ENCODE results near the gene ZNF695. TPM values are rescaled to one million over a fixed set of nuclear protein-coding genes. Genes with fewer than 3 reads are reported as not detected.

ZNF695 gene
- total and polyA plus RNA-seq, 9 of the 15 experiments (the other 6 are each of a cell fraction or from before 2014, with no cell fraction given): 8.7 to 15.2 (median 10.9) TPM

GRCh38 chr1:246959944-246960693 is 47.7 kb downstream of the ZNF695 start (continued):
- TF ChIP-seq ZNF277 (CRISPR knock-in tag; IDR thresholded peaks at IDR 0.05; ENCODE audit: borderline replicate concordance) (no peak), GABPB2 (CRISPR knock-in tag; conservative IDR thresholded peaks at IDR 0.05) (no peak), NR1H2 (CRISPR knock-in tag; IDR thresholded peaks at IDR 0.05) (no peak), HDAC3 (IDR thresholded peaks at IDR 0.05; ENCODE audit: borderline replicate concordance, partially characterized antibody) (no peak), JUNB (CRISPR knock-in tag; conservative IDR thresholded peaks at IDR 0.05) (no peak), FOS (IDR thresholded peaks at IDR 0.05; ENCODE audit: extremely low read depth, insufficient read length) (no peak), THRB (CRISPR knock-in tag; conservative IDR thresholded peaks at IDR 0.05) (no peak), STAG1 (CRISPR knock-in tag; IDR thresholded peaks at IDR 0.05; ENCODE audit: borderline replicate concordance) (no peak), EP400 (IDR thresholded peaks at IDR 0.05) (peak; percentile 67), TAF9B (IDR thresholded peaks at IDR 0.05; ENCODE audit: partially characterized antibody) (no peak), ZNF696 (CRISPR knock-in tag; conservative IDR thresholded peaks at IDR 0.05) (no peak), MAZ (CRISPR knock-in tag; conservative IDR thresholded peaks at IDR 0.05 in 1 of 2, IDR thresholded peaks at IDR 0.05 in 1 of 2) (no peak), MCM2 (IDR thresholded peaks at IDR 0.05; ENCODE audit: low read depth) (no peak), TARDBP (IDR thresholded peaks at IDR 0.05) (no peak), BCOR (IDR thresholded peaks at IDR 0.05) (no peak), ETV6 (IDR thresholded peaks at IDR 0.05; ENCODE audit: borderline replicate concordance in 1 of 2, low read depth in 2 of 2, low read length in 1 of 2) (no peak), ETV6 (CRISPR knock-in tag; IDR thresholded peaks at IDR 0.05; ENCODE audit: borderline replicate concordance) (no peak), ZNF740 (CRISPR knock-in tag; IDR thresholded peaks at IDR 0.05) (no peak), ZNF740 (tag; IDR thresholded peaks at IDR 0.05) (no peak), CEBPB (tag; IDR thresholded peaks at IDR 0.05) (peak; percentile 91), FOXJ2 (tag; IDR thresholded peaks at IDR 0.05) (no peak), ATF7 (IDR thresholded peaks at IDR 0.05) (peak; percentile 72), STAT5A (IDR thresholded peaks at IDR 0.05; ENCODE audit: borderline replicate concordance, low read length) (0 out of 2 replicates have a peak, but pooled peaks have one; percentile 23)
- TF ChIP-seq, protein P1, sequence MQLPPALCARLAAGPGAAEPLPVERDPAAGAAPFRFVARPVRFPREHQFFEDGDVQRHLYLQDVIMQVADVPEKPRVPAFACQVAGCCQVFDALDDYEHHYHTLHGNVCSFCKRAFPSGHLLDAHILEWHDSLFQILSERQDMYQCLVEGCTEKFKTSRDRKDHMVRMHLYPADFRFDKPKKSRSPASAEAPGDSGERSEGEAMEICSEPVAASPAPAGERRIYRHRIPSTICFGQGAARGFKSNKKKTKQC (CRISPR knock-in tag; IDR thresholded peaks at IDR 0.05): no peak

All from K562 (cell line).